HG03025 (cell line): ENCODE results near the gene KAZN.

ENCODE experiments used
- ATAC-seq: cut with Tn5 transposase; IDR thresholded peaks from one replicate; pipeline ENCODE4 v1.9.1; 2021; ENCODE audit warnings: mild to moderate bottlenecking, moderate library complexity; ENCODE audit not compliant: unreplicated experiment, low FRiP score

Gene KAZN

GRCh38 chr1:15154480-15155036, 556.1 kb downstream of the KAZN start:
- no peak for ATAC-seq

GRCh38 chr1:15155191-15155590, 556.7 kb downstream of the KAZN start:
- no peak for ATAC-seq

- no peak for ATAC-seq
Measured at GRCh38 chr1:15155888-15156741, 557.6 kb downstream of the KAZN start.

GRCh38 chr1:15156807-15157380, 558.4 kb downstream of the KAZN start:
- no peak for ATAC-seq

- ATAC-seq: no peak
Measured at GRCh38 chr1:15157524-15158399, 559.3 kb downstream of the KAZN start.

GRCh38 chr1:15158506-15159165, 560.2 kb downstream of the KAZN start:
- ATAC-seq: no peak

GRCh38 chr1:15159166-15159555, 560.7 kb downstream of the KAZN start:
- no peak for ATAC-seq

- no peak for ATAC-seq
Measured at GRCh38 chr1:15160626-15161025, 562.1 kb downstream of the KAZN start.

- ATAC-seq: no peak
Measured at GRCh38 chr1:15167386-15167785, 568.9 kb downstream of the KAZN start.
